BLaER1 (cell line): ENCODE measurements around the gene FNDC10.

Experiments
- H3K27ac ChIP-seq: shearing (Covaris generic); formaldehyde crosslinking; 2 replicates; pipeline ENCODE4 v1.8.1; 2022
- H3K27me3 ChIP-seq: shearing (Covaris generic); formaldehyde crosslinking; 2 replicates; pipeline ENCODE4 v1.8.1; 2022
- H3K36me3 ChIP-seq: shearing (Covaris generic); formaldehyde crosslinking; 2 replicates; pipeline ENCODE4 v1.8.1; 2022
- H3K4me1 ChIP-seq: shearing (Covaris generic); formaldehyde crosslinking; 2 replicates; pipeline ENCODE4 v1.8.1; 2022
- H3K4me2 ChIP-seq: shearing (Covaris generic); formaldehyde crosslinking; 2 replicates; pipeline ENCODE4 v1.8.1; 2022
- H3K4me3 ChIP-seq: shearing (Covaris generic); formaldehyde crosslinking; 2 replicates; pipeline ENCODE4 v1.8.1; 2022
- H3K9ac ChIP-seq: shearing (Covaris generic); formaldehyde crosslinking; 2 replicates; pipeline ENCODE4 v1.8.1; 2022
- H3K9me3 ChIP-seq: shearing (Covaris generic); formaldehyde crosslinking; 2 replicates; pipeline ENCODE4 v1.8.1; 2022
- H4K20me1 ChIP-seq: shearing (Covaris generic); formaldehyde crosslinking; 2 replicates; pipeline ENCODE4 v1.8.1; 2022
- Cebpa-rat ChIP-seq: shearing (Covaris generic); IDR thresholded peaks from 2 replicates; pipeline ENCODE4 v1.8.1; 2022

The FNDC10 gene

DNA sequence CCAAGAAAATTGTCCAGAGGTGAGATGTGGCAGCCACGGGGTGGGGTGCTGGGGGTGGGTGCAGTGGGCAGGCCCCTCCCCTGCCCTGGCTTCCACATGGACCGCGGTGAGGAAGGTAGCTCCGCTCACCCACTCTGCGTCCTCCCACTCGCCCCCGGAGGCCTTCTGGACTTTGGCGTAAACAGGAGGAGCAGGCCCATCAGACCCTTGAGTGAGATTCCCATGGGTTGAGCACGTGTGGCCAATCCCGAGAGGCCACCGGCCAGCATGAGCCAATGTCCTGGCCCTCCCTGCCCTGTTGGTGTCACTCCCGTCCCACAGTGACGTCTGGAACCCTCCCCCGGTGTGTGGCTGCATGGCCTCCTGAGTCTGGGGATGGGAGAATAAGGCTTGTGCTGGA, 51.3 kb downstream of the FNDC10 start:
- Histone ChIP-seq H3K9ac (0 out of 2 replicates have a peak overlapping the region, but pooled peaks have one; percentile 7), H3K4me3 (no peak overlapping the region), H3K27ac (no peak overlapping the region), H3K27me3 (no peaks in the 10 kb centered on the region), H4K20me1 (peaks cover 89% of the 10 kb centered on the region), H3K9me3 (no peaks in the 10 kb centered on the region), H3K4me1 (peaks cover 36% of the 10 kb centered on the region), H3K36me3 (peaks cover 54% of the 10 kb centered on the region), H3K4me2 (no peak overlapping the region)
- no peak for TF ChIP-seq Cebpa-rat
